GM18870 (cell line): ENCODE measurements around the gene KCNH8.
"Not testable (repeated sequence)": the region's sequence is repeated elsewhere in the genome, so short reads cannot be mapped to it uniquely, and the experiment has no call there.

Experiments used
- ATAC-seq: cut with Tn5 transposase; IDR thresholded peaks from one replicate; pipeline ENCODE4 v1.9.1; 2021; ENCODE audit warnings: moderate library complexity; ENCODE audit not compliant: unreplicated experiment

The KCNH8 gene

GRCh38 chr3:19171794-19172193 is 23.5 kb downstream of the KCNH8 start:
- no peak for ATAC-seq

GRCh38 chr3:19173945-19174344 is 25.6 kb downstream of the KCNH8 start:
- ATAC-seq: no peak

GRCh38 chr3:19183584-19183983 is 35.3 kb downstream of the KCNH8 start:
- no peak for ATAC-seq

GRCh38 chr3:19190126-19190525 is 41.8 kb downstream of the KCNH8 start:
- ATAC-seq: no peak

GRCh38 chr3:19190602-19191001 is 42.3 kb downstream of the KCNH8 start:
- ATAC-seq: peak; percentile 77

- no peak for ATAC-seq
Measured at GRCh38 chr3:19199131-19199530, 50.8 kb downstream of the KCNH8 start.

GRCh38 chr3:19202303-19202702 is 54.0 kb downstream of the KCNH8 start:
- no peak for ATAC-seq

- no peak for ATAC-seq
Measured at GRCh38 chr3:19202754-19203153, 54.4 kb downstream of the KCNH8 start.

- no peak for ATAC-seq
Measured at GRCh38 chr3:19206540-19206939, 58.2 kb downstream of the KCNH8 start.

GRCh38 chr3:19213603-19214220 is 65.4 kb downstream of the KCNH8 start:
- peak; percentile 53 for ATAC-seq

- ATAC-seq: no peak
Measured at GRCh38 chr3:19215427-19215826, 67.1 kb downstream of the KCNH8 start.

- no peak for ATAC-seq
Measured at GRCh38 chr3:19216669-19217337, 68.5 kb downstream of the KCNH8 start.

- no peak for ATAC-seq
Measured at GRCh38 chr3:19220311-19220710, 72.0 kb downstream of the KCNH8 start.

GRCh38 chr3:19221081-19221480 is 72.8 kb downstream of the KCNH8 start:
- ATAC-seq: no peak

GRCh38 chr3:19226479-19226878 is 78.2 kb downstream of the KCNH8 start:
- no peak for ATAC-seq

GRCh38 chr3:19228167-19228566 is 79.9 kb downstream of the KCNH8 start:
- no peak for ATAC-seq

- ATAC-seq: no peak
Measured at GRCh38 chr3:19229086-19229485, 80.8 kb downstream of the KCNH8 start.

- peak; percentile 57 for ATAC-seq
Measured at GRCh38 chr3:19229881-19230280, 81.6 kb downstream of the KCNH8 start.

- ATAC-seq: no peak
Measured at GRCh38 chr3:19231792-19232461, 83.6 kb downstream of the KCNH8 start.

GRCh38 chr3:19232566-19232965 is 84.3 kb downstream of the KCNH8 start:
- no peak for ATAC-seq

GRCh38 chr3:19233882-19234784 is 85.8 kb downstream of the KCNH8 start:
- not testable (repeated sequence) for ATAC-seq
